Neutrophil (primary cell): ENCODE measurements around the gene TRPV3.

ENCODE experiments used
- H3K27ac ChIP-seq: fragments of 200-600 bp; sonication (generic); 2 replicates; pipeline ENCODE4 v1.5.1; 2016; ENCODE audit warnings: mild to moderate bottlenecking, moderate library complexity
- H3K27me3 ChIP-seq: fragments of 200-600 bp; sonication (generic); 2 replicates; pipeline ENCODE4 v1.6.0; 2016; ENCODE audit warnings: mild to moderate bottlenecking
- H3K36me3 ChIP-seq: fragments of 200-600 bp; sonication (generic); 2 replicates; pipeline ENCODE4 v1.5.1; 2017
- H3K4me1 ChIP-seq, 2 experiments: fragments of 200-600 bp in 1 of 2; sonication (generic) in 1 of 2; 1 replicate in 1 of 2; 2 replicates in 1 of 2; pipeline versions ENCODE4 v1.5.1 to v1.6.1; 2013 to 2016; ENCODE audit warnings: low read depth in 1 of 2, low read length in 1 of 2, mild to moderate bottlenecking in 1 of 2, moderate library complexity in 1 of 2; ENCODE audit not compliant: control insufficient read depth in 1 of 2, insufficient read depth in 1 of 2
- H3K4me3 ChIP-seq, 2 experiments: fragments of 200-600 bp in 1 of 2; sonication (generic) in 1 of 2; 1 replicate in 1 of 2; 2 replicates in 1 of 2; pipeline ENCODE4 v1.5.1; 2013 to 2016; ENCODE audit warnings: low read depth in 1 of 2, low read length in 1 of 2, mild to moderate bottlenecking in 1 of 2, moderate library complexity in 1 of 2
- H3K9me3 ChIP-seq: fragments of 200-600 bp; sonication (generic); 2 replicates; pipeline ENCODE4 v1.5.1; 2016
- CTCF ChIP-seq: fragments of 200-600 bp; sonication (generic); IDR thresholded peaks from 2 replicates; pipeline ENCODE4 v1.5.1; 2016; ENCODE audit warnings: antibody characterized with exemption

The TRPV3 gene

GRCh38 chr17:3557768-3558583 is at the start of gene TRPV3:
Gene TRPV3, minus strand, starts transcription at chr17:3557812. Its CDS starts 2,962 bp downstream, at chr17:3554850.
- Histone ChIP-seq H3K4me3 (no peak within 1 kb of the TSS), H3K9me3 (no peaks in the 10 kb centered on the region), H3K27me3 (peaks cover 14% of the 10 kb centered on the region), H3K4me1 (no peaks in the 10 kb centered on the region), H3K27ac (no peak within 1 kb of the TSS), H3K36me3 (no peaks in the 10 kb centered on the region)
- TF ChIP-seq CTCF: no peak

GRCh38 chr17:3603870-3604259 is 46.3 kb upstream of the TRPV3 start:
- no peaks in the 10 kb centered on the region for H3K9me3 ChIP-seq
- H3K27ac ChIP-seq: no peak overlapping the region
- no peak overlapping the region for H3K4me3 ChIP-seq
- no peaks in the 10 kb centered on the region for H3K27me3 ChIP-seq
- H3K36me3 ChIP-seq: peaks cover 23% of the 10 kb centered on the region
- TF ChIP-seq CTCF: no peak
- no peaks in the 10 kb centered on the region for H3K4me1 ChIP-seq

- Histone ChIP-seq H3K4me1 (no peaks in the 10 kb centered on the region), H3K27ac (no peak overlapping the region), H3K4me3 (no peak overlapping the region), H3K9me3 (no peaks in the 10 kb centered on the region), H3K27me3 (no peaks in the 10 kb centered on the region), H3K36me3 (peaks cover 17% of the 10 kb centered on the region)
- no peak for TF ChIP-seq CTCF
Observed at GRCh38 chr17:3603119-3603869, 45.7 kb upstream of the TRPV3 start.

- H3K27ac ChIP-seq: no peak overlapping the region
- no peak overlapping the region for H3K4me3 ChIP-seq
- no peak for TF ChIP-seq CTCF
- H3K9me3 ChIP-seq: no peaks in the 10 kb centered on the region
- no peaks in the 10 kb centered on the region for H3K4me1 ChIP-seq
- H3K27me3 ChIP-seq: no peaks in the 10 kb centered on the region
- peaks cover 16% of the 10 kb centered on the region for H3K36me3 ChIP-seq
Observed at GRCh38 chr17:3602499-3602898, 44.9 kb upstream of the TRPV3 start.

- Histone ChIP-seq H3K27me3 (no peaks in the 10 kb centered on the region), H3K4me3 (no peak overlapping the region), H3K4me1 (no peaks in the 10 kb centered on the region), H3K36me3 (peaks cover 12% of the 10 kb centered on the region), H3K27ac (no peak overlapping the region), H3K9me3 (no peaks in the 10 kb centered on the region)
- no peak for TF ChIP-seq CTCF
Observed at GRCh38 chr17:3600529-3601205, 43.1 kb upstream of the TRPV3 start.
